GM08714 (cell line): Measurements from ENCODE around the gene RNF167.
A peak's percentile ranks its signal among the peaks of the same experiment; 100 is the strongest.
"Not testable (repeated sequence)": the region's sequence is repeated elsewhere in the genome, so short reads cannot be mapped to it uniquely, and the experiment has no call there.

Experiments used
- H3K4me3 ChIP-seq: fragments of 200-500 bp; sonication (Bioruptor generic); 2 replicates; pipeline ENCODE4 v1.5.1; 2014; ENCODE audit warnings: mild to moderate bottlenecking, low read length, inconsistent platforms
- ZNF274 ChIP-seq: IDR thresholded peaks from 2 replicates; pipeline ENCODE4 v1.6.1; 2012; ENCODE audit warnings: mild to moderate bottlenecking, low read depth, low read length

Gene RNF167

GRCh38 chr17:4899341-4900230, 40.5 kb upstream of the RNF167 start, which contains the start of gene C17orf107:
Gene C17orf107 (plus strand): TSS chr17:4899536. CDS start chr17:4899763, 227 bp downstream.
- H3K4me3 ChIP-seq, result peak within 1 kb of the TSS; percentile 37; the same call in 1 of the 2 replicates
- TF ChIP-seq ZNF274, result no peak

GRCh38 chr17:4900231-4901107, 39.6 kb upstream of the RNF167 start:
- TF ChIP-seq ZNF274, result no peak
- H3K4me3 ChIP-seq, result peak overlapping the region; percentile 13; the same call in 1 of the 2 replicates

GRCh38 chr17:4901108-4901647, 38.9 kb upstream of the RNF167 start:
- no peak for TF ChIP-seq ZNF274
- H3K4me3 ChIP-seq, result no peak overlapping the region; the same call in 1 of the 2 replicates

GRCh38 chr17:4901648-4902344, 38.3 kb upstream of the RNF167 start:
- TF ChIP-seq ZNF274, result no peak
- H3K4me3 ChIP-seq, result no peak overlapping the region

- no peak overlapping the region for H3K4me3 ChIP-seq
- TF ChIP-seq ZNF274, result no peak
Measured at GRCh38 chr17:4902540-4902939, 37.5 kb upstream of the RNF167 start.

- no peak within 1 kb of the TSS for H3K4me3 ChIP-seq
- no peak for TF ChIP-seq ZNF274
Measured at GRCh38 chr17:4903051-4903818, 36.8 kb upstream of the RNF167 start, which contains the start of gene CHRNE. Gene CHRNE (minus strand): TSS chr17:4903098. CDS start chr17:4903063, 35 bp downstream.

GRCh38 chr17:4906642-4907041, 33.4 kb upstream of the RNF167 start:
- H3K4me3 ChIP-seq, result not testable (repeated sequence)

- no peak overlapping the region for H3K4me3 ChIP-seq
- no peak for TF ChIP-seq ZNF274
Measured at GRCh38 chr17:4908301-4908700, 31.8 kb upstream of the RNF167 start.

GRCh38 chr17:4908711-4909496, 31.2 kb upstream of the RNF167 start:
- no peak for TF ChIP-seq ZNF274
- no peak overlapping the region for H3K4me3 ChIP-seq

GRCh38 chr17:4913994-4914393, 26.1 kb upstream of the RNF167 start:
- H3K4me3 ChIP-seq, result no peak overlapping the region
- no peak for TF ChIP-seq ZNF274

GRCh38 chr17:4914551-4914950, 25.5 kb upstream of the RNF167 start:
- H3K4me3 ChIP-seq, result not testable (repeated sequence)

GRCh38 chr17:4919511-4920047, 20.5 kb upstream of the RNF167 start:
- no peak for TF ChIP-seq ZNF274
- no peak overlapping the region for H3K4me3 ChIP-seq
